NCI-H526 treated with DMSO at 0.1 percent for 48 hours (cell line): Measurements from ENCODE around the gene OR1K1.
"Not testable (repeated sequence)": the region's sequence is repeated elsewhere in the genome, so short reads cannot be mapped to it uniquely, and the experiment has no call there.

Source experiments
- DNase-seq: peaks from one replicate; lab custom pipeline; 2025; lab: John Stamatoyannopoulos, UW

The OR1K1 gene

GRCh38 chr9:122812736-122813135 lies 12.8 kb downstream of the OR1K1 start:
- DNase-seq, result no peak

GRCh38 chr9:122814545-122814944 lies 14.6 kb downstream of the OR1K1 start:
- DNase-seq, result no peak

GRCh38 chr9:122815544-122815943 lies 15.6 kb downstream of the OR1K1 start:
- no peak for DNase-seq

- no peak for DNase-seq
Observed at GRCh38 chr9:122816163-122816867, 16.4 kb downstream of the OR1K1 start.

- no peak for DNase-seq
Observed at GRCh38 chr9:122819326-122819725, 19.4 kb downstream of the OR1K1 start.

GRCh38 chr9:122819791-122820489 lies 20.0 kb downstream of the OR1K1 start:
- no peak for DNase-seq

GRCh38 chr9:122820490-122820845 lies 20.5 kb downstream of the OR1K1 start:
- DNase-seq, result no peak

GRCh38 chr9:122821278-122821943 lies 21.5 kb downstream of the OR1K1 start:
- no peak for DNase-seq

GRCh38 chr9:122822056-122822455 lies 22.1 kb downstream of the OR1K1 start:
- DNase-seq, result no peak

GRCh38 chr9:122822938-122823337 lies 23.0 kb downstream of the OR1K1 start:
- DNase-seq, result no peak

GRCh38 chr9:122827761-122828093 lies 27.8 kb downstream of the OR1K1 start:
- DNase-seq, result no peak

- not testable (repeated sequence) for DNase-seq
Observed at GRCh38 chr9:122828965-122829284, 29.0 kb downstream of the OR1K1 start.

GRCh38 chr9:122832194-122832593 lies 32.3 kb downstream of the OR1K1 start:
- DNase-seq, result no peak

GRCh38 chr9:122835313-122835731 lies 35.4 kb downstream of the OR1K1 start:
- DNase-seq, result no peak

- DNase-seq, result no peak
Observed at GRCh38 chr9:122837266-122837850, 37.4 kb downstream of the OR1K1 start.

GRCh38 chr9:122838441-122838840 lies 38.5 kb downstream of the OR1K1 start:
- not testable (repeated sequence) for DNase-seq

GRCh38 chr9:122841501-122841900 lies 41.6 kb downstream of the OR1K1 start:
- DNase-seq, result no peak

GRCh38 chr9:122844137-122844536 lies 44.2 kb downstream of the OR1K1 start:
- DNase-seq, result no peak

- DNase-seq, result no peak
Observed at GRCh38 chr9:122845116-122845515, 45.2 kb downstream of the OR1K1 start.

- DNase-seq, result no peak
Observed at GRCh38 chr9:122846371-122846940, 46.5 kb downstream of the OR1K1 start.

GRCh38 chr9:122848256-122848943 lies 48.5 kb downstream of the OR1K1 start:
- DNase-seq, result no peak
